ENCODE data around the gene PRRG4.
"Not testable (repeated sequence)": the region's sequence is repeated elsewhere in the genome, so short reads cannot be mapped to it uniquely, and the experiment has no call there.

PRRG4 gene

GRCh38 chr11:32831221-32831620, 1.5 kb downstream of the PRRG4 start:
- no peak for DNase-seq

- no peak for DNase-seq
Observed at GRCh38 chr11:32833921-32834320, 4.2 kb downstream of the PRRG4 start.

GRCh38 chr11:32836946-32837345, 7.2 kb downstream of the PRRG4 start:
- no peak for DNase-seq

GRCh38 chr11:32838505-32839274, 9.0 kb downstream of the PRRG4 start:
- DNase-seq, result no peak

- DNase-seq, result no peak
Observed at GRCh38 chr11:32839308-32839707, 9.6 kb downstream of the PRRG4 start.

- no peak for DNase-seq
Observed at GRCh38 chr11:32840587-32840986, 10.9 kb downstream of the PRRG4 start.

- DNase-seq, result no peak
Observed at GRCh38 chr11:32843544-32843943, 13.8 kb downstream of the PRRG4 start.

- no peak for DNase-seq
Observed at GRCh38 chr11:32847511-32847910, 17.8 kb downstream of the PRRG4 start.

GRCh38 chr11:32849761-32850160, 20.0 kb downstream of the PRRG4 start:
- DNase-seq, result no peak

GRCh38 chr11:32851251-32851650, 21.5 kb downstream of the PRRG4 start:
- DNase-seq, result no peak

- no peak for DNase-seq
Observed at GRCh38 chr11:32852207-32852606, 22.5 kb downstream of the PRRG4 start.

- DNase-seq, result no peak
Observed at GRCh38 chr11:32855601-32856000, 25.9 kb downstream of the PRRG4 start.

- DNase-seq, result no peak
Observed at GRCh38 chr11:32858731-32859130, 29.0 kb downstream of the PRRG4 start.

GRCh38 chr11:32861850-32862577, 32.3 kb downstream of the PRRG4 start:
- no peak for DNase-seq

GRCh38 chr11:32864555-32864954, 34.8 kb downstream of the PRRG4 start:
- DNase-seq, result no peak

- DNase-seq, result not testable (repeated sequence)
Observed at GRCh38 chr11:32868752-32869151, 39.0 kb downstream of the PRRG4 start.

GRCh38 chr11:32870676-32871075, 40.9 kb downstream of the PRRG4 start:
- DNase-seq, result peak; percentile 46

GRCh38 chr11:32874132-32874531, 44.4 kb downstream of the PRRG4 start:
- no peak for DNase-seq

GRCh38 chr11:32881286-32881685, 51.6 kb downstream of the PRRG4 start:
- no peak for DNase-seq

- DNase-seq, result no peak
Observed at GRCh38 chr11:32883421-32883820, 53.7 kb downstream of the PRRG4 start.

GRCh38 chr11:32884023-32884422, 54.3 kb downstream of the PRRG4 start:
- no peak for DNase-seq

GRCh38 chr11:32884770-32885384, 55.1 kb downstream of the PRRG4 start:
- DNase-seq, result no peak

GRCh38 chr11:32885556-32885955, 55.8 kb downstream of the PRRG4 start:
- DNase-seq, result no peak

- no peak for DNase-seq
Observed at GRCh38 chr11:32886180-32886579, 56.5 kb downstream of the PRRG4 start.
